Dendritic cell treated with granulocyte-macrophage colony-stimulating factor and Interleukin-4, amounts not matched to agents 40 ng/mL and 50 ng/mL, for 4 days (primary cell): ENCODE data around the gene EPS15.
"Not testable (repeated sequence)": the region's sequence is repeated elsewhere in the genome, so short reads cannot be mapped to it uniquely, and the experiment has no call there.

ENCODE experiments used
- H3K27ac Mint-ChIP-seq: one replicate; pipeline ENCODE4 v1.8.0; 2022; ENCODE audit warnings: mild to moderate bottlenecking, mixed read lengths
- H3K27me3 Mint-ChIP-seq: one replicate; pipeline ENCODE4 v1.8.0; 2022; ENCODE audit warnings: mild to moderate bottlenecking, mixed read lengths
- H3K36me3 Mint-ChIP-seq: one replicate; pipeline ENCODE4 v1.8.0; 2022; ENCODE audit warnings: low read depth, mixed read lengths
- H3K4me1 Mint-ChIP-seq: one replicate; pipeline ENCODE4 v1.8.0; 2022; ENCODE audit warnings: low read depth, mixed read lengths
- H3K4me3 Mint-ChIP-seq: one replicate; pipeline ENCODE4 v1.8.0; 2022; ENCODE audit warnings: mild to moderate bottlenecking, moderate library complexity, mixed read lengths
- H3K9me3 Mint-ChIP-seq: one replicate; pipeline ENCODE4 v1.8.0; 2022; ENCODE audit warnings: mixed read lengths
- intact Hi-C: fragments of 100-400 bp; cut with micrococcal nuclease; formaldehyde crosslinking; loops from one replicate; pipeline ENCODE4 v1.15.0; 2022

The EPS15 gene

GRCh38 chr1:51489472-51489871 is 29.6 kb downstream of the EPS15 start:
- Mint-ChIP-seq H3K4me3 (no peak overlapping the region), H3K27ac (no peak overlapping the region), H3K4me1 (peaks cover 50% of the 10 kb centered on the region), H3K36me3 (peaks cover 11% of the 10 kb centered on the region), H3K9me3 (no peaks in the 10 kb centered on the region), H3K27me3 (no peaks in the 10 kb centered on the region)
- intact Hi-C loops, result no loop called here

- intact Hi-C loops, result no loop called here
- Mint-ChIP-seq H3K36me3 (peaks cover 17% of the 10 kb centered on the region), H3K27ac (peak overlapping the region; percentile 7), H3K9me3 (no peaks in the 10 kb centered on the region), H3K27me3 (no peaks in the 10 kb centered on the region), H3K4me1 (peaks cover 51% of the 10 kb centered on the region), H3K4me3 (no peak overlapping the region)
These were observed 30.6 kb downstream of the EPS15 start for GRCh38 chr1:51488372-51489050.

GRCh38 chr1:51487628-51488027 is 31.4 kb downstream of the EPS15 start:
- Mint-ChIP-seq H3K36me3 (peaks cover 21% of the 10 kb centered on the region), H3K4me3 (no peak overlapping the region), H3K27me3 (no peaks in the 10 kb centered on the region), H3K4me1 (peaks cover 55% of the 10 kb centered on the region), H3K9me3 (no peaks in the 10 kb centered on the region), H3K27ac (no peak overlapping the region)
- intact Hi-C loops, result no loop called here

GRCh38 chr1:51484591-51484990 is 34.5 kb downstream of the EPS15 start:
- Mint-ChIP-seq H3K36me3 (peaks cover 50% of the 10 kb centered on the region), H3K27ac (no peak overlapping the region), H3K4me1 (peaks cover 44% of the 10 kb centered on the region), H3K27me3 (no peaks in the 10 kb centered on the region), H3K4me3 (no peak overlapping the region), H3K9me3 (peaks cover under 1% of the 10 kb centered on the region)
- intact Hi-C loops, result no loop called here

- Mint-ChIP-seq H3K27ac (peak overlapping the region; percentile 68), H3K4me1 (peaks cover 44% of the 10 kb centered on the region), H3K9me3 (peaks cover 11% of the 10 kb centered on the region), H3K36me3 (peaks cover 58% of the 10 kb centered on the region), H3K4me3 (peak overlapping the region; percentile 53), H3K27me3 (no peaks in the 10 kb centered on the region)
- intact Hi-C loops, result no loop called here
These were observed 36.2 kb downstream of the EPS15 start for GRCh38 chr1:51482881-51483280.

- Mint-ChIP-seq H3K9me3 (peaks cover 32% of the 10 kb centered on the region), H3K27ac (peak overlapping the region; percentile 81), H3K4me1 (peaks cover 61% of the 10 kb centered on the region), H3K36me3 (peaks cover 72% of the 10 kb centered on the region)
- intact Hi-C loops, result loop anchor here (5.0 kb wide), 1 partner anchor 42 kb away; the partner anchor contains the start of gene EPS15
- H3K27me3 Mint-ChIP-seq, H3K4me3 Mint-ChIP-seq: not testable (repeated sequence)
These were observed 44.0 kb downstream of the EPS15 start for GRCh38 chr1:51474832-51475620.

- peaks cover 21% of the 10 kb centered on the region for H3K9me3 Mint-ChIP-seq
- H3K27ac Mint-ChIP-seq, result peak overlapping the region; percentile 95
- H3K27me3 Mint-ChIP-seq, result no peaks in the 10 kb centered on the region
- peak overlapping the region; percentile 61 for H3K4me3 Mint-ChIP-seq
- intact Hi-C loops, result loop anchor here (5.0 kb wide), 1 partner anchor 44 kb away; the partner anchor contains the start of gene EPS15
- H3K4me1 Mint-ChIP-seq, result peaks cover 62% of the 10 kb centered on the region
- peaks cover 71% of the 10 kb centered on the region for H3K36me3 Mint-ChIP-seq
These were observed 45.5 kb downstream of the EPS15 start for GRCh38 chr1:51473331-51474115.

GRCh38 chr1:51472359-51472758 is 46.7 kb downstream of the EPS15 start:
- Mint-ChIP-seq H3K4me3 (no peak overlapping the region), H3K4me1 (peaks cover 60% of the 10 kb centered on the region), H3K36me3 (peaks cover 75% of the 10 kb centered on the region), H3K27ac (peak overlapping the region; percentile 95), H3K27me3 (no peaks in the 10 kb centered on the region), H3K9me3 (peaks cover 16% of the 10 kb centered on the region)
- intact Hi-C loops, result loop anchor here (5.0 kb wide), 1 partner anchor 45 kb away; the partner anchor contains the start of gene EPS15

GRCh38 chr1:51469518-51469917 is 49.5 kb downstream of the EPS15 start:
- Mint-ChIP-seq H3K4me1 (peaks cover 44% of the 10 kb centered on the region), H3K9me3 (no peaks in the 10 kb centered on the region), H3K4me3 (no peak overlapping the region), H3K27me3 (no peaks in the 10 kb centered on the region), H3K36me3 (peaks cover 82% of the 10 kb centered on the region), H3K27ac (peak overlapping the region; percentile 95)
- intact Hi-C loops, result no loop called here

- H3K36me3 Mint-ChIP-seq, result peaks cover 84% of the 10 kb centered on the region
- no peaks in the 10 kb centered on the region for H3K9me3 Mint-ChIP-seq
- no peak overlapping the region for H3K4me3 Mint-ChIP-seq
- no peaks in the 10 kb centered on the region for H3K27me3 Mint-ChIP-seq
- peaks cover 13% of the 10 kb centered on the region for H3K4me1 Mint-ChIP-seq
- no peak overlapping the region for H3K27ac Mint-ChIP-seq
- intact Hi-C loops, result no loop called here
These were observed 54.2 kb downstream of the EPS15 start for GRCh38 chr1:51464828-51465227.

- Mint-ChIP-seq H3K27me3 (no peaks in the 10 kb centered on the region), H3K4me3 (no peak overlapping the region), H3K9me3 (no peaks in the 10 kb centered on the region), H3K4me1 (peaks cover 7% of the 10 kb centered on the region), H3K27ac (no peak overlapping the region), H3K36me3 (peaks cover 82% of the 10 kb centered on the region)
- intact Hi-C loops, result no loop called here
These were observed 55.5 kb downstream of the EPS15 start for GRCh38 chr1:51463561-51463960.

- H3K9me3 Mint-ChIP-seq, H3K4me1 Mint-ChIP-seq, H3K27ac Mint-ChIP-seq, H3K4me3 Mint-ChIP-seq, intact Hi-C loops, H3K27me3 Mint-ChIP-seq: not testable (repeated sequence)
- H3K36me3 Mint-ChIP-seq, result peaks cover 83% of the 10 kb centered on the region
These were observed 56.8 kb downstream of the EPS15 start for GRCh38 chr1:51462289-51462688.

GRCh38 chr1:51454554-51454953 is 64.5 kb downstream of the EPS15 start:
- intact Hi-C loops, result no loop called here
- H3K36me3 Mint-ChIP-seq, result peaks cover 78% of the 10 kb centered on the region
- no peaks in the 10 kb centered on the region for H3K9me3 Mint-ChIP-seq
- H3K27me3 Mint-ChIP-seq, result no peaks in the 10 kb centered on the region
- peak overlapping the region; percentile 25 for H3K27ac Mint-ChIP-seq
- no peak overlapping the region for H3K4me3 Mint-ChIP-seq
- H3K4me1 Mint-ChIP-seq, result peaks cover 7% of the 10 kb centered on the region

GRCh38 chr1:51453010-51453409 is 66.1 kb downstream of the EPS15 start:
- intact Hi-C loops, result no loop called here
- peak overlapping the region; percentile 65 for H3K27ac Mint-ChIP-seq
- H3K4me3 Mint-ChIP-seq, result no peak overlapping the region
- H3K36me3 Mint-ChIP-seq, result peaks cover 74% of the 10 kb centered on the region
- H3K27me3 Mint-ChIP-seq, result no peaks in the 10 kb centered on the region
- peaks cover 14% of the 10 kb centered on the region for H3K4me1 Mint-ChIP-seq
- no peaks in the 10 kb centered on the region for H3K9me3 Mint-ChIP-seq
